ENCODE data around the gene TXNL4A.

TXNL4A gene

DNA sequence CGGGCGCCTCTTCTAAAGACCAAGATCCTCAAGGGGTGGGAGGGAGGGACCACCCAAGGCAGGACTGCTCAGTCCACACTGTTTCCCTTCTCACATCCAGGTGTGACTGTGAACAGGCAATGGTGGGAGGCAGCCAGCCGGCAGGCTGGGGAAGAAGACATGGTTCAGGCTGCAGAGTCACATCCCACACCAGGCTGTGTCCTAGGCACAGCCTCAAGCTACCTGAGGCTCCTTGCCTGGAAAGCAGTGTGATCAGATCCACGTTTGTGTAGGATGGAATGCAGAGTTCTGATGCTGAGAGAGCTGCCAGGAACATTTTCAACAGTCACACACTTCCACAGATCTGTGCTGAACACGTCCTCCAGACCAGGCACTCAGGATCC is 53.3 kb downstream of the TXNL4A start:
- no peak for DNase-seq (ENCODE audit: low spot score)

DNA sequence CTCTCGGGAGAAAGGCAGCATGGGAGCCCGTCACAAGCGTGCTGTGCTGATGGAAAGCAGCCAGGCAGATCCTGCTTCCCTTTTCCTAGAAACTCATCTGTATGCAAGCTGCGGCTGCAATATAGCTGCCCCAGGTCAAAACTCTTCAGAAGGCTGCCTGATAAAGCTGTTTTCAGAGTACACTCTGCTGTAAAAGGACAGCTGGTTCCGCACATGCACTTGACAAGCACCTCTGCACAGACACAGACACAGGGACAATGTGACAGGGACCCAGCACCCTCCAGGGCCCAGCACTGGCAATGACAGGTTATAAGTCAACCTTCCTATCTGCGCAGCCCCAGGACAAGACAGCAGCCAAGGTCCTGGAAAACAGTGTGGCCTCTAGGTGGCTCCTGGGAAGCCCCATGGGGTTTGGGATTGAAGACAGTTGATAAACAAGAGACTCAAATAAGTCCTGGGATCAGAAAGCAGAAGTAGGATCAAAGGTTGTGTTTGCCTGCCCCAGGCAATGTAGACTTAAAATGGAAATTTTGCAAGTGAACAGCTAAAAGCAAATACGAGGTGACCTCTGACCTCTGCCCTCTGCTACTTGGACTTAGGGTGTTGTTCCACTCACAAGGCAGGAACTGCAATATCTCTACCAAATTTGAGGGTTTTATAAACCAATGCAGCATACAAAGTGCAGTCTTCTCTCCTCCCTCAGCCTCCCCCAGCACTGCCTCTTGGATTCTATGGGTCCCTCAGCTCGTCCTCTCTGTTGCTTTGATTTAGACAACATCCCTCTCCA is 53.9 kb downstream of the TXNL4A start:
- DNase-seq (ENCODE audit: low spot score): no peak

DNA sequence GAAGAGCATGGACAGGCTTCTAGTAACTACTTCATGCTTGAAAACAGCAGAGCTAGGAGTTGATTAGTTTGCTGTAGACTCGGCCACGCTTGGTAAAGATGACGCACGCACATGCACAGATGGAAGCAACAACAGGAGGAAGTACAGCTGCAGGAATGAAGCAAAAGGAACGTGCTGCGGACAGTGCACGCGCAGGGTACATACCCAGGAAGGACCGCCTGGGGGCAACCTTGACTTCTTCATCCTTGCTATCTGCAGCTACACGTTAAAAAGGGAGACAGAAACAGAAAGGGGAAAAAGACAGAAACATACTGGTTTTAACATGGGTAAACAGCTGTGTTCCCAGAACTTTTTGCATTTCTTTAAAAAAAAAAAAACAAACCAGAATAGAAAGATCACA is 54.6 kb downstream of the TXNL4A start:
- no peak for DNase-seq (ENCODE audit: low spot score)

GRCh38 chr18:79932907-79933306 is 55.5 kb downstream of the TXNL4A start:
- DNase-seq (ENCODE audit: low spot score): no peak

- DNase-seq (ENCODE audit: low spot score): no peak
Observed at GRCh38 chr18:79931475-79931874, 56.9 kb downstream of the TXNL4A start.

DNA sequence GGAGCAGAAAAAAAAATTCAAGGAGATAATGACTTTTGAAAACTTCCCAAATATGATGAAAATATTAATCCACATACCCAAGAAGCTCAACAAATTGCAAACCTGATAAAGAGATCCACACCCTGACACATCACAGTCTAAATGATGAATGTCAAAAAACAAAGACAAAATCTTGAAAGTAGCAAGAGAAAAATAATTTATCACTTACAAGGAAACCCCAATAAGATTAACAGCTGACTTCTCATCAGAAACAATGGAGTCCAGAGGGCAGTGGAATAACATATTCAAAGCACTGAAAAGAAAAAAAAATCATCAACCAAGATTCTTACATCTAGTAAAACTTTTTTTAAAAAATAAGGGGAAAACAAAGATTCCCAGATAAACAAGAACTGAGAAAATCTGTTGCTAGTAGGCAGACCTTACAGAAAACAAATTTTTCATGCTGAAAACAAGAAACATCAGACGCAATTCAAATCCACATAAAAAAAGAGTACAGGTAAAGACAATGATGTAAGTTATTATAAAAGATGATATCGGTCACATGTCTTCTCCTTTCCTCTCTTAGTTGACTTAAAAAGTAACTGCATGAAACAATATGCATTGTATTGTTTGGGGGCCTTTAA is 58.2 kb downstream of the TXNL4A start:
- DNase-seq (ENCODE audit: low spot score): no peak

- DNase-seq (ENCODE audit: low spot score): peak; percentile 26
Observed at GRCh38 chr18:79928563-79928960, 59.8 kb downstream of the TXNL4A start.

- DNase-seq (ENCODE audit: low spot score): no peak
Observed at GRCh38 chr18:79927607-79928562, 60.5 kb downstream of the TXNL4A start.

DNA sequence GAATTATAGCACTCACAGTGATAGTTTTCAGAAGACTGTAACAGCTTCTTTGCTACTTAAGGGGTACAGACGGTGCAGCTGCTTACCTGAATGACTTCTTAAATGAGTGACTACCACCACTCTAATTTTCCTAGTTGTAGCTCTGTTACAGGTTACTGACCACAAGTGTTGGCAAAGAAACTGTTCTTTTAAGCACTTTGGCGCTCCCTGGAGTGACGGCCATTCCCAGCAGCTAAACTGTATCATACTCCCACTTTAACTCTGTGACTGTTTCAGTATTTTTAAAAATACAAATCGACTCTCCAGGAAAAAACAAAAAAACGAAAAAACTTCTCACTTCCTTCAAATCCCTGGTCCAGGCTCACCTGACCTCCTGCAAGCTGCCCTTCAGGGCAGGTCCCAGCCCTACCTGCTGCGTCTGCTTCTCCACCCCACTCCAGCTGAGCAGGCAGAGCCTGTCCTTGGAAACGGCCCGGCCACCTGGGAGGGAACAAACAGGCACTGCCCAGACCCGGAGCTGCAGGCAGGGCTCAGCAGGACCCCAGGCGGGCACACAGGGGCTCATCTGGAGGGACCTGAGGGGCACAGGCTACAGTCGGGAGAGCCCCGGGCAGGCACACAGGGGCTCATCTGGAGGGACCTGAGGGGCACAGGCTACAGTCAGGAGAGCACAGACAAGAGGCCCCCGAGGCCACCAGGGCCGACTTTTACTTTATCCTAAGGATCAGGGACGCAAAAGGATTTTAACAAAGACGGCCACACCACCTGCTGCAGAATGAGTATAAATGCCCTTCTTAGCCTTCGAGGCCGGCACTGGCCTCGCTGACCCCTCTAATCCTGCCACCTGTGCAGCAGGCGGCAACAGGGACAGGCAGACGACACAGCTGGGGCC is 61.4 kb downstream of the TXNL4A start:
- peak; percentile 55 for DNase-seq (ENCODE audit: low spot score)

- peak; percentile 37 for DNase-seq (ENCODE audit: low spot score)
Observed at GRCh38 chr18:79926306-79926705, 62.1 kb downstream of the TXNL4A start.

- peak; percentile 40 for DNase-seq (ENCODE audit: low spot score)
Observed at GRCh38 chr18:79924814-79925731, 63.3 kb downstream of the TXNL4A start.

GRCh38 chr18:79923896-79924585 is 64.3 kb downstream of the TXNL4A start:
- DNase-seq (ENCODE audit: low spot score): no peak

- no peak for DNase-seq (ENCODE audit: low spot score)
Observed at GRCh38 chr18:79922971-79923411, 65.4 kb downstream of the TXNL4A start.

DNA sequence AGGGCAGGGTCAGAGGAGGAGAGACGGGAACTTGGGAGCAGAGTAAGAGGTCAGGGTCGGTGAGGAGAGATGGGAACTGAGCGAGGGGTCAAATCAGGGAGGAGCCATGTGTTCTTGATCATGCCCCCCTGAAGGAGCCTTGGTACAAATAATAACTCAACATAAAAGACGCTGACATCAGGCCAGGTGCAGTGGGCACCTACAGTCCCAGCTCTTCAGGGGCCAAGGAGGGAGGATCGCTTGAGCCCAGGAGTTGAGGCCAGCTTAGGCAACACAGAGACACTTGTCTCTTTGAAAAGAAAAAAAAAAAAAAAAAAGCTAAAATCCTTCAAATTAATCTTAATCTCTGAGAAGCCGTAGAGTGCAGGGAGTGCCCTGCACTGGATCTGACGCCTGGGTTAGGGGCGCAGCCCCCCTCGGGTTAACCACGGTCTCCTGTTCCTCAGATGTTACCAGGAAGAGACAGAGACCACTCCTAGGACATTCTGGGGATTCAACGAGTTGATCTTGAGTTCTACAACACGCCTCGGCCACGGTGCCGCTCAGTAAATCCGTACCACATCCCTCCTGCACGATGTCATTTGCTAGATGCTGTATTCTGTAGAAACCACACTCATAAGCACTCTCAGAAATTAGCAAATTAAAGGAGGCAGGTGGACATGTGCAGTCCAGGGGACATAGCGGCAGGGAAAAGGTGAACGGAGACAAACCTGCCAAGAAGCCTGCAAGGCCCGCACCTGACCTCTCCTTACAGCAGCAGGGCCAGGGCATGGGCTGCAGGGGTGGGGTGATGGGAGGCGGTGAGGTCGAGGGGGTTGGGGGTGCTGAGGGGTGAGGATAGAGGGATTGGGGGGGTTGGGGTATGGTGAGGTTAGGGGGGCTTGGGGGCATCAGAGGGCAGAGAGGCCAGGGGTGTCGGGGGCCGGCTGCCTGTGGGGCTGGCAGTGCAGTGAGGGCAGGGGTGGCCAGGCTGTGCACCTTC is 66.1 kb downstream of the TXNL4A start:
- peak; percentile 13 for DNase-seq (ENCODE audit: low spot score)

Data from ecto neural progenitor cell (in vitro differentiated cells).